GM21360 (cell line): Measurements from ENCODE around the gene COL6A1.

Source experiments
- ATAC-seq: cut with Tn5 transposase; IDR thresholded peaks from one replicate; pipeline ENCODE4 v1.9.1; 2021; ENCODE audit warnings: mild to moderate bottlenecking, moderate library complexity; ENCODE audit not compliant: unreplicated experiment

COL6A1 gene

GRCh38 chr21:45993210-45994085 lies 11.9 kb downstream of the COL6A1 start:
- ATAC-seq = no peak

- no peak for ATAC-seq
These were observed 12.6 kb downstream of the COL6A1 start for GRCh38 chr21:45994086-45994661.

GRCh38 chr21:45994759-45995685 lies 13.5 kb downstream of the COL6A1 start:
- no peak for ATAC-seq

- no peak for ATAC-seq
These were observed 14.2 kb downstream of the COL6A1 start for GRCh38 chr21:45995686-45996179.

- ATAC-seq = no peak
These were observed 15.0 kb downstream of the COL6A1 start for GRCh38 chr21:45996311-45997204.

GRCh38 chr21:45997205-45997494 lies 15.6 kb downstream of the COL6A1 start:
- no peak for ATAC-seq

- ATAC-seq = no peak
These were observed 16.1 kb downstream of the COL6A1 start for GRCh38 chr21:45997495-45998275.

- ATAC-seq = no peak
These were observed 16.7 kb downstream of the COL6A1 start for GRCh38 chr21:45998276-45998701.

GRCh38 chr21:45998871-45999580 lies 17.5 kb downstream of the COL6A1 start:
- no peak for ATAC-seq

- no peak for ATAC-seq
These were observed 18.1 kb downstream of the COL6A1 start for GRCh38 chr21:45999581-46000181.

- ATAC-seq = no peak
These were observed 18.7 kb downstream of the COL6A1 start for GRCh38 chr21:46000182-46000730.

- no peak for ATAC-seq
These were observed 19.4 kb downstream of the COL6A1 start for GRCh38 chr21:46000731-46001641.

GRCh38 chr21:46001821-46002681 lies 20.5 kb downstream of the COL6A1 start:
- ATAC-seq = no peak

GRCh38 chr21:46002841-46003574 lies 21.4 kb downstream of the COL6A1 start:
- no peak for ATAC-seq

- no peak for ATAC-seq
These were observed 22.0 kb downstream of the COL6A1 start for GRCh38 chr21:46003575-46004007.
